ENCODE data around the gene ADAMTS13. TPM values are rescaled to one million over a fixed set of nuclear protein-coding genes. Genes with fewer than 3 reads are reported as not detected.

The ADAMTS13 gene
- total and polyA plus RNA-seq, 11 donors, result 0.64 to 5.8 (median 2.7) TPM

- no peak for TF ChIP-seq CTCF (IDR thresholded peaks at IDR 0.05)
- TF ChIP-seq POLR2A (IDR thresholded peaks at IDR 0.05), result no peak
- no peak for ATAC-seq
- no peak overlapping the region for H3K4me3 ChIP-seq
- no peak overlapping the region for H3K27ac ChIP-seq
- peak in 3 of 5 donors; percentile 17 to 45 (median 24) for DNase-seq
- H3K9me3 ChIP-seq, result no peaks in the 10 kb centered on the region
- intact Hi-C loops (cut with DNase I), result no loop called here
- WGBS, 4 donors, result 81 to 91% (median 88%) methylated on average over 2 to 11 of the region's 11 CpGs
- peaks cover 0 to 2% (median 0%) of the 10 kb centered on the region in 9 donors for H3K27me3 ChIP-seq
- H3K4me1 ChIP-seq, result peaks cover 0 to 21% (median 15%) of the 10 kb centered on the region in 12 donors
- H3K36me3 ChIP-seq, result no peaks in the 10 kb centered on the region
Observed at GRCh38 chr9:133493428-133493827, 71.3 kb downstream of the ADAMTS13 start.

- no peak for ATAC-seq
- no peaks in the 10 kb centered on the region for H3K9me3 ChIP-seq
- H3K27me3 ChIP-seq, result peaks cover 0 to 2% (median 0%) of the 10 kb centered on the region in 9 donors
- no peaks in the 10 kb centered on the region for H3K36me3 ChIP-seq
- intact Hi-C loops (cut with DNase I), result no loop called here
- H3K4me1 ChIP-seq, result peaks cover 0 to 24% (median 17%) of the 10 kb centered on the region in 12 donors
- TF ChIP-seq CTCF (IDR thresholded peaks at IDR 0.05) (no peak), POLR2A (IDR thresholded peaks at IDR 0.05) (no peak)
- H3K4me3 ChIP-seq, result no peak overlapping the region
- DNase-seq, result peak in 2 of 5 donors; percentile 15 to 27
- 93 to 94% (median 94%) methylated on average over 22 to 23 of the region's 23 CpGs for WGBS, 4 donors
- no peak overlapping the region for H3K27ac ChIP-seq
Observed at GRCh38 chr9:133493845-133494540, 71.8 kb downstream of the ADAMTS13 start.

- Histone ChIP-seq H3K27ac (no peak overlapping the region), H3K4me1 (peaks cover 0 to 32% (median 19%) of the 10 kb centered on the region in 12 donors), H3K27me3 (peaks cover 0 to 2% (median 0%) of the 10 kb centered on the region in 9 donors), H3K36me3 (no peaks in the 10 kb centered on the region), H3K9me3 (no peaks in the 10 kb centered on the region), H3K4me3 (no peak overlapping the region)
- WGBS, 4 donors, result 75 to 83% (median 78%) methylated on average over 20 to 24 of the region's 24 CpGs
- intact Hi-C loops (cut with DNase I), result no loop called here
- DNase-seq (peak in 3 of 5 donors; percentile 38 to 64 (median 54)), ATAC-seq (no peak)
- TF ChIP-seq CTCF (IDR thresholded peaks at IDR 0.05) (no peak), POLR2A (IDR thresholded peaks at IDR 0.05) (no peak)
Observed at GRCh38 chr9:133494636-133495326, 72.6 kb downstream of the ADAMTS13 start.

Data from heart left ventricle (tissue), 16 donors.